ENCODE measurements around the gene NUDT2.

Gene NUDT2

DNA sequence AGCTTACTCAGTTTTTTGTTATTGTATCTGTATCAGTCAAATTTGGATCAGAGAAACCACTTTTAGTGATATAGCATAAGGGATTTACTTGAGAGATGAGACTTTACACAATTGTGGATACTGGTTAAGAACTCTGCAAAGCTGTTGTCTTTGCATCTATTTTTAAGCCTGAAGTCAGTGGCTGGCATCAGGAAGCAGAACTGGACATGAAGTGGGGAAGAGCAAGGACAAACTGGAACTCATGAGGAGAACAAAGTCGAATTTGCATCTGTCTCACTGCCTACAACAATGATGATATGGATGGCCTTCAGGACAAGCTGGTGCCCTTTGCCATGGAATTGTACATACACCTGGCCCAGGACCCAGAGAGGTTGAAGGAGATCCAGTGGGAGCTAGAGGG is 63.1 kb downstream of the NUDT2 start:
- DNase-seq = no peak

All from NCI-H226 (cell line).